GM12878 (cell line): Measurements from ENCODE around the gene PARP8. TPM values are rescaled to one million over a fixed set of nuclear protein-coding genes. Genes with fewer than 3 reads are reported as not detected.

Experiments used
- ATAC-seq: fragments of 200-7000 bp; cut with Tn5 transposase; 3 replicates; pipeline ENCODE4 v1.9.1; 2020; ENCODE audit warnings: mild to moderate bottlenecking, moderate library complexity
- BruUV-seq: library from RNA; stranded (reverse); fragments of 400-500 nt; replicated peaks from 2 replicates; lab custom pipeline; 2021; lab: Mats Ljungman, UMichigan
- CTCF ChIA-PET: fragments of 300-600 bp; sonication (Branson Sonifier 250); formaldehyde crosslinking; extraction: SDS; loops from one replicate; lab custom pipeline; 2021; ENCODE audit warnings: inconsistent platforms; lab: Yijun Ruan, JAX
- POLR2A ChIA-PET: fragments of 350-600 bp; formaldehyde crosslinking; extraction: SDS; loops from one replicate; lab custom pipeline; 2021; ENCODE audit warnings: inconsistent platforms; lab: Charles Lee
- RAD21 ChIA-PET: fragments of 300-600 bp; sonication (Branson Sonifier 250); formaldehyde crosslinking; loops from one replicate; lab custom pipeline; 2023; ENCODE audit warnings: antibody characterized with exemption; ENCODE audit not compliant: unreplicated experiment; lab: Charles Lee
- SMC1A ChIA-PET: fragments of 300-600 bp; sonication (Branson Sonifier 250); formaldehyde crosslinking; loops from one replicate; lab custom pipeline; 2023; ENCODE audit not compliant: unreplicated experiment, uncharacterized antibody; lab: Charles Lee
- DNase-seq: peaks from one replicate; pipeline ENCODE4 v3.0.0-alpha.2; 2011; ENCODE audit warnings: low read depth, low spot score
- FAIRE-seq: peaks from 3 replicates; lab custom pipeline; 2011; peaks lifted over from hg19 to GRCh38; lab: Jason Lieb, UNC
- H2AFZ ChIP-seq: 2 replicates; pipeline ENCODE4 v1.6.0; 2011; ENCODE audit warnings: low read depth, low read length, control low read depth; ENCODE audit not compliant: control insufficient read depth
- H3K27ac ChIP-seq: 2 replicates; pipeline ENCODE4 v1.5.1; 2011; ENCODE audit warnings: control low read depth; ENCODE audit not compliant: control insufficient read depth, insufficient read depth
- H3K27me3 ChIP-seq, 2 experiments: replicated peaks in 1 of 2; 2 replicates each; pipeline versions ENCODE4 v1.6.0 to v1.6.1; 2011; ENCODE audit warnings: low read length in 1 of 2; ENCODE audit not compliant: control insufficient read depth in 2 of 2, insufficient read depth in 2 of 2
- H3K36me3 ChIP-seq, 2 experiments: 2 replicates each; pipeline ENCODE4 v1.5.1; 2011; ENCODE audit warnings: low read length in 1 of 2; ENCODE audit not compliant: control insufficient read depth in 2 of 2, insufficient read depth in 2 of 2
- H3K4me1 ChIP-seq: 2 replicates; pipeline ENCODE4 v1.6.1; 2011; ENCODE audit warnings: mild to moderate bottlenecking, low read length, moderate library complexity, mixed read lengths; ENCODE audit not compliant: control insufficient read depth, insufficient read depth
- H3K4me2 ChIP-seq: 2 replicates; pipeline ENCODE4 v1.6.0; 2011; ENCODE audit warnings: control low read depth; ENCODE audit not compliant: control insufficient read depth, insufficient read depth
- H3K4me3 ChIP-seq: fragments of 200-600 bp; sonication (generic); 2 replicates; pipeline ENCODE4 v1.5.1; 2016
- H3K79me2 ChIP-seq: 2 replicates; pipeline ENCODE4 v1.6.0; 2011; ENCODE audit warnings: low read length; ENCODE audit not compliant: control insufficient read depth, insufficient read depth
- H3K9ac ChIP-seq: 2 replicates; pipeline ENCODE4 v1.8.0; 2011; ENCODE audit warnings: low read length, control low read depth, mixed read lengths; ENCODE audit not compliant: control insufficient read depth, insufficient read depth
- H3K9me3 ChIP-seq: replicated peaks from 3 replicates; pipeline ENCODE4 v1.5.1; 2011; ENCODE audit warnings: mild to moderate bottlenecking, low read length; ENCODE audit not compliant: control insufficient read depth, insufficient read depth
- H4K20me1 ChIP-seq: 2 replicates; pipeline ENCODE4 v1.6.0; 2011; ENCODE audit not compliant: control insufficient read depth, insufficient read depth
- CHD1 ChIP-seq: IDR thresholded peaks from 2 replicates; pipeline ENCODE4 v1.6.1; 2012; ENCODE audit warnings: low read depth, low read length, improper control_type of control experiment
- CREM ChIP-seq: IDR thresholded peaks from 2 replicates; pipeline ENCODE4 v1.6.1; 2014; ENCODE audit warnings: antibody characterized with exemption, low read depth
- EED ChIP-seq: sonication (generic); IDR thresholded peaks from 2 replicates; pipeline ENCODE4 v1.6.1; 2016; ENCODE audit warnings: antibody characterized with exemption, low read depth
- EP300 ChIP-seq, 2 experiments: fragments of 150-350 bp in 1 of 2; IDR thresholded peaks; 2 replicates each; pipeline ENCODE4 v1.6.1; 2011 to 2012; ENCODE audit warnings: low read depth in 2 of 2, low read length in 2 of 2, borderline replicate concordance in 1 of 2, improper control_type of control experiment in 1 of 2, inconsistent platforms in 1 of 2; ENCODE audit not compliant: control insufficient read depth in 1 of 2
- ESRRA ChIP-seq: IDR thresholded peaks from 2 replicates; pipeline ENCODE4 v1.6.1; 2012; ENCODE audit warnings: mild to moderate bottlenecking, low read length, improper control_type of control experiment
- IRF4 ChIP-seq: IDR thresholded peaks from 2 replicates; pipeline ENCODE4 v1.6.1; 2011; ENCODE audit warnings: low read depth, low read length
- KDM1A ChIP-seq: fragments of 200-600 bp; sonication (generic); IDR thresholded peaks from 2 replicates; pipeline ENCODE4 v1.6.1; 2016; ENCODE audit warnings: borderline replicate concordance
- MTA2 ChIP-seq: fragments of 450-650 bp; IDR thresholded peaks from 2 replicates; pipeline ENCODE4 v1.6.1; 2016; ENCODE audit warnings: low read depth, mild to moderate bottlenecking, moderate library complexity
- MXI1 ChIP-seq: fragments of 150-350 bp; IDR thresholded peaks from 2 replicates; pipeline ENCODE4 v1.6.1; 2011; ENCODE audit warnings: low read depth, mild to moderate bottlenecking, inconsistent platforms, low read length, improper control_type of control experiment
- NRF1 ChIP-seq: conservative IDR thresholded peaks from 2 replicates; pipeline ENCODE4 v1.6.1; 2011; ENCODE audit warnings: mild to moderate bottlenecking, low read depth, low read length, improper control_type of control experiment
- RCOR1 ChIP-seq: conservative IDR thresholded peaks from 2 replicates; pipeline ENCODE4 v1.6.1; 2012; ENCODE audit warnings: low read depth, low read length, improper control_type of control experiment
- SPI1 ChIP-seq: IDR thresholded peaks from 2 replicates; pipeline ENCODE4 v1.6.1; 2011; ENCODE audit warnings: low read depth, mild to moderate bottlenecking, low read length, moderate library complexity, borderline replicate concordance; ENCODE audit not compliant: insufficient read depth
- SREBF1 ChIP-seq: IDR thresholded peaks from 2 replicates; pipeline ENCODE4 v1.6.1; 2012; ENCODE audit warnings: mild to moderate bottlenecking, low read length
- TARDBP ChIP-seq: IDR thresholded peaks from 2 replicates; pipeline ENCODE4 v1.6.1; 2016; ENCODE audit warnings: borderline replicate concordance
- TCF7 ChIP-seq: IDR thresholded peaks from 2 replicates; pipeline ENCODE4 v1.6.1; 2014; ENCODE audit warnings: antibody characterized with exemption, borderline replicate concordance
- WGBS: methylation state at CpG from one replicate; pipeline ENCODE4 v1.1.6; 2016; ENCODE audit warnings: low lambda C conversion rate; ENCODE audit not compliant: insufficient replicate concordance, insufficient coverage; ENCODE audit errors: missing lambda C conversion rate; 5-methylcytosine and 5-hydroxymethylcytosine counted together
- in situ Hi-C: fragments of 300-500 bp; cut with MboI; formaldehyde crosslinking; loops from 9 replicates; pipeline ENCODE4 v1.14.3; 2018; ENCODE audit warnings: mixed read lengths
- intact Hi-C: fragments of 100-400 bp; cut with micrococcal nuclease; formaldehyde crosslinking; loops from one replicate; pipeline ENCODE4 v1.14.2; 2022; ENCODE audit not compliant: unreplicated experiment
- polyA plus RNA-seq, 11 experiments: library from polyadenylated mRNA; depleted of rRNA in 4 of 11; unstranded in 6 of 11; stranded (reverse) in 5 of 11; fragments of >200 nt; fragmentation: Nextera tagmentation in 4 of 11; fragmentation: Illumina TruSeq in 1 of 11; extraction: Ambion mirVana in 4 of 11; extraction: Trizol in 1 of 11; gene quantifications; 1 replicate in 1 of 11; 2 replicates in 10 of 11; pipeline versions ENCODE4 v1.2.1 to v1.2.3, GENCODE V29; 2011 to 2016; ENCODE audit warnings: inconsistent platforms in 2 of 11, missing spikeins in 2 of 11, low read depth in 1 of 11
- total RNA-seq, 4 experiments: library from RNA; depleted of rRNA in 3 of 4; stranded (reverse); fragments of >200 nt in 3 of 4; fragmentation: Illumina TruSeq in 1 of 4; extraction: Trizol in 1 of 4; gene quantifications; 2 replicates each; pipeline versions ENCODE4 v1.2.1 to v1.2.3, GENCODE V29; 2013 to 2021
- TF ChIP-seq, protein P1 (sequence below): IDR thresholded peaks from 2 replicates; pipeline ENCODE4 v1.6.1; 2011; ENCODE audit warnings: low read depth, mild to moderate bottlenecking, low read length, moderate library complexity, borderline replicate concordance; ENCODE audit errors: extremely low read depth
- TF ChIP-seq, protein P2 (sequence below): fragments of 450-650 bp; IDR thresholded peaks from 2 replicates; pipeline ENCODE4 v1.6.1; 2016; ENCODE audit warnings: mild to moderate bottlenecking, moderate library complexity, borderline replicate concordance

The PARP8 gene
- total and polyA plus RNA-seq, 10 of the 15 experiments (the other 5 are each of a cell fraction or from before 2014, with no cell fraction given), result 9.1 to 65.2 (median 20.6) TPM

DNA sequence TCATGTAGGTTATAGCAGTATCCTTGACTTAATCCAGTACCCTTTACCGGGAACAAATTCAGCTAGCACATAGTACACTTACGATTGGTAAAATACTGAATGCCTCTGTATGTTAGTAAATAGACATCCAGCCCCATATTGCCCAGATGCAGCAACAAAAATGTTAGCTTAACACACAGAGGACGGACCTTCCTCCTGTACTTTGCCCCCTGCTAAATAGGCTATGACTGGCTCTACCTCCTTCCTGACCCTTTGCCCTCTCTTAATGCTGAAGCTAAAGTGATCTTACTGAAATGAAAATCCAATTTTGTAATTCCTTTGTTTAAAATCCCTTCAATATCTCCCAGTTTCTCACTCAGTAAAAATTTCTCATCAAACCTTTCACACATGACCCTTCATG, 183.1 kb downstream of the PARP8 start:
- Histone ChIP-seq H2AFZ (no peak overlapping the region), H3K4me2 (no peak overlapping the region), H3K9ac (no peak overlapping the region), H3K4me1 (peaks cover 7% of the 10 kb centered on the region; the same call in 1 of the 2 replicates), H3K27me3 (no peaks in the 10 kb centered on the region), H3K27ac (no peak overlapping the region), H3K4me3 (no peak overlapping the region), H3K79me2 (no peaks in the 10 kb centered on the region), H4K20me1 (no peaks in the 10 kb centered on the region), H3K9me3 (no peaks in the 10 kb centered on the region), H3K36me3 (no peaks in the 10 kb centered on the region; a peak in 1 of 4 replicates)
- ChIA-PET POLR2A (no interaction called here), CTCF (no interaction called here), RAD21 (no interaction called here), SMC1A (no interaction called here)
- BruUV-seq, result no TSS peak
- intact Hi-C loops (no loop called here), in situ Hi-C loops (no loop called here)
- 93% methylated on average over 3 of the region's 3 CpGs for WGBS
- FAIRE-seq (no peak), DNase-seq (no peak), ATAC-seq (no peak)
- TF ChIP-seq SPI1 (no peak), SREBF1 (no peak), MTA2 (no peak), CREM (no peak), ESRRA (no peak), CHD1 (no peak), IRF4 (no peak), RCOR1 (no peak), EP300 (IDR thresholded peaks at IDR 0.05; ENCODE audit: borderline replicate concordance in 1 of 2, control insufficient read depth in 1 of 2, low read depth in 2 of 2, low read length in 2 of 2) (no peak), EED (no peak), MXI1 (no peak), NRF1 (no peak), TARDBP (no peak), TCF7 (no peak), KDM1A (no peak)
- TF ChIP-seq, protein P1, sequence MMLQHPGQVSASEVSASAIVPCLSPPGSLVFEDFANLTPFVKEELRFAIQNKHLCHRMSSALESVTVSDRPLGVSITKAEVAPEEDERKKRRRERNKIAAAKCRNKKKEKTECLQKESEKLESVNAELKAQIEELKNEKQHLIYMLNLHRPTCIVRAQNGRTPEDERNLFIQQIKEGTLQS, result no peak
- TF ChIP-seq, protein P2, sequence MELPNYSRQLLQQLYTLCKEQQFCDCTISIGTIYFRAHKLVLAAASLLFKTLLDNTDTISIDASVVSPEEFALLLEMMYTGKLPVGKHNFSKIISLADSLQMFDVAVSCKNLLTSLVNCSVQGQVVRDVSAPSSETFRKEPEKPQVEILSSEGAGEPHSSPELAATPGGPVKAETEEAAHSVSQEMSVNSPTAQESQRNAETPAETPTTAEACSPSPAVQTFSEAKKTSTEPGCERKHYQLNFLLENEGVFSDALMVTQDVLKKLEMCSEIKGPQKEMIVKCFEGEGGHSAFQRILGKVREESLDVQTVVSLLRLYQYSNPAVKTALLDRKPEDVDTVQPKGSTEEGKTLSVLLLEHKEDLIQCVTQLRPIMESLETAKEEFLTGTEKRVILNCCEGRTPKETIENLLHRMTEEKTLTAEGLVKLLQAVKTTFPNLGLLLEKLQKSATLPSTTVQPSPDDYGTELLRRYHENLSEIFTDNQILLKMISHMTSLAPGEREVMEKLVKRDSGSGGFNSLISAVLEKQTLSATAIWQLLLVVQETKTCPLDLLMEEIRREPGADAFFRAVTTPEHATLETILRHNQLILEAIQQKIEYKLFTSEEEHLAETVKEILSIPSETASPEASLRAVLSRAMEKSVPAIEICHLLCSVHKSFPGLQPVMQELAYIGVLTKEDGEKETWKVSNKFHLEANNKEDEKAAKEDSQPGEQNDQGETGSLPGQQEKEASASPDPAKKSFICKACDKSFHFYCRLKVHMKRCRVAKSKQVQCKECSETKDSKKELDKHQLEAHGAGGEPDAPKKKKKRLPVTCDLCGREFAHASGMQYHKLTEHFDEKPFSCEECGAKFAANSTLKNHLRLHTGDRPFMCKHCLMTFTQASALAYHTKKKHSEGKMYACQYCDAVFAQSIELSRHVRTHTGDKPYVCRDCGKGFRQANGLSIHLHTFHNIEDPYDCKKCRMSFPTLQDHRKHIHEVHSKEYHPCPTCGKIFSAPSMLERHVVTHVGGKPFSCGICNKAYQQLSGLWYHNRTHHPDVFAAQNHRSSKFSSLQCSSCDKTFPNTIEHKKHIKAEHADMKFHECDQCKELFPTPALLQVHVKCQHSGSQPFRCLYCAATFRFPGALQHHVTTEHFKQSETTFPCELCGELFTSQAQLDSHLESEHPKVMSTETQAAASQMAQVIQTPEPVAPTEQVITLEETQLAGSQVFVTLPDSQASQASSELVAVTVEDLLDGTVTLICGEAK, result no peak
